GM12878 (cell line): ENCODE data around the gene BUB3.

Experiments used
- CREB1 ChIP-seq: IDR thresholded peaks from 2 replicates; pipeline ENCODE4 v1.6.1; 2012; ENCODE audit warnings: low read depth, mild to moderate bottlenecking, inconsistent platforms
- EP300 ChIP-seq, 2 experiments: fragments of 150-350 bp in 1 of 2; IDR thresholded peaks; 2 replicates each; pipeline ENCODE4 v1.6.1; 2011 to 2012; ENCODE audit warnings: low read depth in 2 of 2, low read length in 2 of 2, borderline replicate concordance in 1 of 2, improper control_type of control experiment in 1 of 2, inconsistent platforms in 1 of 2; ENCODE audit not compliant: control insufficient read depth in 1 of 2
- POLR2AphosphoS5 ChIP-seq: IDR thresholded peaks from 2 replicates; pipeline ENCODE4 v1.6.1; 2011; ENCODE audit warnings: mild to moderate bottlenecking, low read length, inconsistent platforms
- STAT1 ChIP-seq: fragments of 450-650 bp; conservative IDR thresholded peaks from 2 replicates; pipeline ENCODE4 v1.6.1; 2014; ENCODE audit warnings: antibody characterized with exemption, mild to moderate bottlenecking
- YY1 ChIP-seq: IDR thresholded peaks from 2 replicates; pipeline ENCODE4 v1.6.1; 2011; ENCODE audit warnings: low read depth, mild to moderate bottlenecking, low read length
- TF ChIP-seq, protein P1 (sequence below): IDR thresholded peaks from 2 replicates; pipeline ENCODE4 v1.6.1; 2012; ENCODE audit warnings: low read depth, low read length, improper control_type of control experiment

DNA sequence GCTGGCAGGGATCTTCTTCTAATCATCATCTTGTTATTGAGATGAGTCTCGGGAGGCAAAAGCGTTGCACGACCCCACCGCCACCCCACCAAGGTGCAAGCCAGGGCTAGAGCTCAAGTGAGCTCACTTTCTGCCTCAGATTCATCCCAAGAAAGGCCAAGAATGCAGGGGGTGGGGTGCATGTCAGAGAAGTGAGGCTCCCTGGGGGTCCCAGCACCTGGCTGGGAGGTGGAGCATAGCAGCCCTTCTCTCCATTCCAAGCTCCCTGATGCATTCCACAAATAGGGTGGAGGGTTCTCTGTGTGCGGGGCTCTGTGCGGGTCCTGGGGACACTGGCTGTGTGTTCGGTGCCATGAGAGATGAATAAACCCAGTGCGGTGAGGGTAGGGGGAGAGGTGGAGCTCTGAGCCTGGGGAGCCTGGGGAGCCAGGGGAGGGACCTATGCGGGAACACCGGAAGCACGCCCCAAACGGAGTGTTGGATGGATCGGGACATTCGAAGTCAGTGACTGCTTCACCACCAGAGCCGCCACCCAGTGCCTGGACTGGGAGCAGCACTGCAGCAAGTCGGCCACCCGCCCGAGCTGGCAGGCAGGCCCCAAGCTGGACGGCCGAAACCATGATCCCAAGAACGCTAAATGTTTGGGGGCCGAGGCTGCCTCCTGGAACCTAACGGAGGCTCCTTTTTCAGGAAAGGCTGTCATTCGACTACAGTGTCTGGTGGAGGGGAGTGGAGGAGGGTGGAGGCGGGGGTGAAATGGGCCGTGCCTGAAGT, 36.4 kb upstream of the BUB3 start:
- TF ChIP-seq STAT1, result no peak
- TF ChIP-seq POLR2AphosphoS5, result no peak
- no peak for TF ChIP-seq EP300 (IDR thresholded peaks at IDR 0.05; ENCODE audit: borderline replicate concordance in 1 of 2, control insufficient read depth in 1 of 2, low read depth in 2 of 2, low read length in 2 of 2)
- TF ChIP-seq YY1, result no peak
- TF ChIP-seq, protein P1, sequence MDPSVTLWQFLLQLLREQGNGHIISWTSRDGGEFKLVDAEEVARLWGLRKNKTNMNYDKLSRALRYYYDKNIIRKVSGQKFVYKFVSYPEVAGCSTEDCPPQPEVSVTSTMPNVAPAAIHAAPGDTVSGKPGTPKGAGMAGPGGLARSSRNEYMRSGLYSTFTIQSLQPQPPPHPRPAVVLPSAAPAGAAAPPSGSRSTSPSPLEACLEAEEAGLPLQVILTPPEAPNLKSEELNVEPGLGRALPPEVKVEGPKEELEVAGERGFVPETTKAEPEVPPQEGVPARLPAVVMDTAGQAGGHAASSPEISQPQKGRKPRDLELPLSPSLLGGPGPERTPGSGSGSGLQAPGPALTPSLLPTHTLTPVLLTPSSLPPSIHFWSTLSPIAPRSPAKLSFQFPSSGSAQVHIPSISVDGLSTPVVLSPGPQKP, result no peak
- no peak for TF ChIP-seq CREB1
